ENCODE measurements around the gene RUBCN. TPM values are rescaled to one million over a fixed set of nuclear protein-coding genes. Genes with fewer than 3 reads are reported as not detected.

Gene RUBCN
- total and polyA plus RNA-seq, 2 experiments from 2014 or later = 15.4 to 46.2 TPM

GRCh38 chr3:197722734-197723133 is 14.0 kb downstream of the RUBCN start:
- Histone ChIP-seq H3K4me1 (ENCODE audit: low read depth) (no peaks in the 10 kb centered on the region), H3K36me3 (no peaks in the 10 kb centered on the region), H3K9me3 (ENCODE audit: low read depth) (no peaks in the 10 kb centered on the region), H3K27me3 (no peaks in the 10 kb centered on the region), H3K27ac (no peak overlapping the region), H3K4me3 (no peak overlapping the region)
- DNase-seq (ENCODE audit: low read depth in 1 of 2, low spot score in 1 of 2) = no peak
- TF ChIP-seq CTCF (IDR thresholded peaks at IDR 0.05; ENCODE audit: low read depth, low read length) = no peak

- TF ChIP-seq CTCF (IDR thresholded peaks at IDR 0.05; ENCODE audit: low read depth, low read length) = no peak
- no peaks in the 10 kb centered on the region for H3K4me1 ChIP-seq (ENCODE audit: low read depth)
- H3K36me3 ChIP-seq = no peaks in the 10 kb centered on the region
- H3K9me3 ChIP-seq (ENCODE audit: low read depth) = no peaks in the 10 kb centered on the region
- H3K27ac ChIP-seq = no peak overlapping the region
- DNase-seq (ENCODE audit: low read depth in 1 of 2, low spot score in 1 of 2) = no peak
- no peaks in the 10 kb centered on the region for H3K27me3 ChIP-seq
- H3K4me3 ChIP-seq = no peak overlapping the region
Measured at GRCh38 chr3:197720694-197721093, 16.0 kb downstream of the RUBCN start.

DNA sequence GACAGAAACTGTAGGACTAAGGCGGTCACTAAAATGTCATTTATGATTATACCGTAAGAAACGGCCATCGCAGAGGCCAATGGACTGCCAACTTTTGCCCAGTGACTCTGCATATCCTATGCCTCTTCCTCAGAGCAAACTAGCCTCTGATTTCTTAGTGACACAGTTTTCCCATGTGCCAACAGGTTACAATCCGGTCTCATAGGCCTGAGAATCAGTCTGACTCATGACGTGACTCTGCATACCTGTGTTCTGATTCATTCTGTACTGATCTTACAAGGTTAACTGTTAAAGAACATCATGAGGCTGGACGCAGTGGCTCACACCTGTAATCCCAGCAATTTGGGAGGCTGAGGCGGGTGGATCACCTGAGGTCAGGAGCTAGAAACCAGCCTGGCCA is 17.8 kb downstream of the RUBCN start:
- H3K27ac ChIP-seq = no peak overlapping the region

DNA sequence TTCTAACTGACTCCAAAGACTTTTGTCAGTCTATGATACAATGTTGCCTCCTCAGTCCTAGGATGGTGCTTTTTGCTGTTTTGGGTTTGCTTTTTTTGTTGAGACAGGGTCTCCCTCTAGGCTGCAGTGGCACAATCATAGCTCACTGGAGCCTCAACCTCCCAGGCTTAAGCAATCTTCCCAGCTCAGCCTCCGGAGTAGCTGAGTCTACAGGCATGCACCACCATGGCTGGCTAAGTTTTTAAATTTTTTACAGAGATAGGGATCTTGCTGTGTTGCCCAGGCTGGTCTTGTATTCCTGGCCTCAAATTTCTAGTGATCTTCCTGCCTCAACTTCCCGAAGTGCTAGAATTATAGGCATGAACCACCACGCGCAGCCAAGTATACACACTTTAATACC is 22.5 kb downstream of the RUBCN start:
- no peaks in the 10 kb centered on the region for H3K9me3 ChIP-seq (ENCODE audit: low read depth)
- no peak overlapping the region for H3K4me3 ChIP-seq
- TF ChIP-seq CTCF (IDR thresholded peaks at IDR 0.05; ENCODE audit: low read depth, low read length) = no peak
- H3K27ac ChIP-seq = peak overlapping the region; percentile 93
- no peaks in the 10 kb centered on the region for H3K36me3 ChIP-seq
- peaks cover 27% of the 10 kb centered on the region for H3K4me1 ChIP-seq (ENCODE audit: low read depth)
- H3K27me3 ChIP-seq = no peaks in the 10 kb centered on the region
- DNase-seq (ENCODE audit: low read depth in 1 of 2, low spot score in 1 of 2) = no peak

More for the DNA sequence above, 17.8 kb downstream of the RUBCN start:
- Histone ChIP-seq H3K4me1 (ENCODE audit: low read depth) (peaks cover 7% of the 10 kb centered on the region), H3K4me3 (no peak overlapping the region), H3K27me3 (no peaks in the 10 kb centered on the region), H3K9me3 (ENCODE audit: low read depth) (no peaks in the 10 kb centered on the region), H3K36me3 (no peaks in the 10 kb centered on the region)
- peak in 1 of 2 donors; percentile 24 for DNase-seq (ENCODE audit: low read depth in 1 of 2, low spot score in 1 of 2)
- TF ChIP-seq CTCF (IDR thresholded peaks at IDR 0.05; ENCODE audit: low read depth, low read length) = no peak

DNA sequence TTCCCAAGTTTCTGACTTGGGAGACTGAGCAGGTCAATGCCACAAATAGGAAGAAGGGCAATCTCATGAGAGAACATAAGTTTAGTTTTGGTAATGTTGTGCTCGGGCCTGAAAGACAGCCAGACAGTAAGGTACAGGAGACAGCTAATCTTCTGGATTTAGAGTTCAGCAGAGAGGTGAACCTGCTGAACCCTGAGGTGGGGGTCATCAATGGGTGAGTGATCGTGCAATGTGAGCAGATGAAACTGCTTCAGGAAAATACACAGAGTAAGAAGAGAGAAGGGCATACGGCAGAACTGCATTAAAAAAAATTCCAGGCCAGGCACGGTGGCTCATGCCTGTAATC is 23.3 kb downstream of the RUBCN start:
- DNase-seq (ENCODE audit: low read depth in 1 of 2, low spot score in 1 of 2) = peak in 1 of 2 donors; percentile 43
- H3K4me1 ChIP-seq (ENCODE audit: low read depth) = peaks cover 27% of the 10 kb centered on the region
- H3K27me3 ChIP-seq = no peaks in the 10 kb centered on the region
- peak overlapping the region; percentile 93 for H3K27ac ChIP-seq
- H3K9me3 ChIP-seq (ENCODE audit: low read depth) = no peaks in the 10 kb centered on the region
- H3K36me3 ChIP-seq = no peaks in the 10 kb centered on the region
- TF ChIP-seq CTCF (IDR thresholded peaks at IDR 0.05; ENCODE audit: low read depth, low read length) = no peak
- H3K4me3 ChIP-seq = no peak overlapping the region

All from cardiac muscle cell (in vitro differentiated cells and primary cell).